HG02759 (cell line): Measurements from ENCODE around the gene CNFN.
"Not testable (repeated sequence)": the region's sequence is repeated elsewhere in the genome, so short reads cannot be mapped to it uniquely, and the experiment has no call there.

ENCODE experiments used
- ATAC-seq: cut with Tn5 transposase; IDR thresholded peaks from one replicate; pipeline ENCODE4 v1.9.1; 2021; ENCODE audit warnings: mild to moderate bottlenecking, moderate library complexity; ENCODE audit not compliant: unreplicated experiment

CNFN gene

GRCh38 chr19:42352301-42353259, 37.5 kb downstream of the CNFN start:
- no peak for ATAC-seq

GRCh38 chr19:42351079-42351735, 38.9 kb downstream of the CNFN start:
- no peak for ATAC-seq

GRCh38 chr19:42350417-42350816, 39.7 kb downstream of the CNFN start:
- ATAC-seq, result no peak

- ATAC-seq, result no peak
Observed at GRCh38 chr19:42349378-42350107, 40.6 kb downstream of the CNFN start.

GRCh38 chr19:42348211-42348610, 41.9 kb downstream of the CNFN start:
- no peak for ATAC-seq

- no peak for ATAC-seq
Observed at GRCh38 chr19:42345191-42345812, 44.8 kb downstream of the CNFN start.

GRCh38 chr19:42344336-42344893, 45.7 kb downstream of the CNFN start:
- no peak for ATAC-seq

GRCh38 chr19:42343344-42344110, 46.6 kb downstream of the CNFN start:
- ATAC-seq, result no peak

- ATAC-seq, result not testable (repeated sequence)
Observed at GRCh38 chr19:42339922-42340321, 50.2 kb downstream of the CNFN start.

GRCh38 chr19:42339126-42339860, 50.8 kb downstream of the CNFN start:
- not testable (repeated sequence) for ATAC-seq
